ENCODE results near the gene JPT1.
"Not testable (repeated sequence)": the region's sequence is repeated elsewhere in the genome, so short reads cannot be mapped to it uniquely, and the experiment has no call there.

The JPT1 gene, protein sequence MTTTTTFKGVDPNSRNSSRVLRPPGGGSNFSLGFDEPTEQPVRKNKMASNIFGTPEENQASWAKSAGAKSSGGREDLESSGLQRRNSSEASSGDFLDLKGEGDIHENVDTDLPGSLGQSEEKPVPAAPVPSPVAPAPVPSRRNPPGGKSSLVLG

GRCh38 chr17:75154195-75155106 lies at the start of gene JPT1:
Gene JPT1 (minus strand): TSS chr17:75154512. CDS start chr17:75154397, 115 bp downstream.
- peak; percentile 89 for DNase-seq (ENCODE audit: low spot score)

- DNase-seq (ENCODE audit: low spot score) = no peak
These were observed 45.7 kb upstream of the JPT1 start for GRCh38 chr17:75199886-75200618.

- DNase-seq (ENCODE audit: low spot score) = no peak
These were observed 40.6 kb upstream of the JPT1 start for GRCh38 chr17:75194879-75195278.

- DNase-seq (ENCODE audit: low spot score) = no peak
These were observed 37.3 kb upstream of the JPT1 start for GRCh38 chr17:75191584-75191983.

- DNase-seq (ENCODE audit: low spot score) = no peak
These were observed 34.3 kb upstream of the JPT1 start for GRCh38 chr17:75188614-75189013.

GRCh38 chr17:75183999-75184884 lies 29.9 kb upstream of the JPT1 start:
- DNase-seq (ENCODE audit: low spot score) = no peak

DNA sequence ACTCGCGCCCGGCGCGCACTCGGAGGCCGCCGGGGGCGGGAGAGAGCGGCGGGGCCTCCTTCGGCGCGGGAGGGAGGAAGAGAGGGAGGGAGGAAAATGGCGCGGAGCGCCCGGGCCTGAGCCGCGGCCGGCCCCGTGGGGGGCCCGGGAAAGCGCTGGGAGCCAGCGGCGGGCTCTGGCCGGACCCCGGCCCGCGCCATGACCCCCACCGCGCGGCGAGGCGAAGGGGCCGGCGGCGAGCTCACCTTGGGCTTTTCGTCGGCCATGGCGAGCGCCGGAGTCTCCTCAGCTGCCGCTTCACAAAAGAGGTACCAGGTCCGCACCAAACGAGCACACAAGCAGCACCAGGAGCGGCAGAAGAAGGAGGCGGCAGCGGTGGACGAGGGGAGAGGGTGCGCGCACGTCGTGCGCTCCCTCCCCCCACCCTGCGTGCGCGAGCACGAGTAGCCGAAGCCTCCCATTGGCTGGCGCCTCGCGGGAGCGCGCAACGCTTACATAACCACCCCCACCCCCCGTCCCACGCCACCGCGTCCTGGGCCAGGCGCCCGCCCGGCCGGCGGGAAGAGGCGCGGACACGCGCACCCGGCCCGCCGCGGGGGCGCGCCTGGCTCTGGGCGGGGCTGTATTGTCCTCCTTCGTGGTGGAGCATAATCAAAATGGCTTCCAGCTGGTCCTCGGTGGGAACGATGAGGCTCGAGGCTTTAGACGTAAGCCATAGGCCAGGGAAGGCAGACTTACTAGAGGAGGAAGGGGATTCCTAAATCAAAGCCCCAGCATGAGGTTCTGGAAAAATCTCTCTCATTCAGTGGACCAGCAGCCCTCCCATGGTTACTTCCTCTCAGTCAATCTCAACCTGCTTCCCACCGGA lies 28.5 kb upstream of the JPT1 start, which contains the start of gene SUMO2:
Gene SUMO2, minus strand, starts transcription at position 391 of the 868 bp plus-strand sequence. Its CDS starts 125 bp downstream, at position 266.
- DNase-seq (ENCODE audit: low spot score) = peak; percentile 94

DNA sequence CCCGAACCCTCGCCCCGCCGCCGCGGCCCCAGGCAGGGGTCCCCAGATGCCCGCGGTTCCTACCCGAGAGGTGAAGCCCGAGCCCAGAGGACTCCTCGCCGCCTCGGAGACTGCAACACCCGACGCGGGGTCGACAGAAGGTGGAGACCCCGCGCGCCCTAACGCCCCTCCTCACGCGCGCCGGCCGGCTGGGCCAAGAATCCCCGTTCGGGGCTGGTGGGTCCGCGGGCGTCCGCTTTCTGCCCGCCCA lies 27.9 kb upstream of the JPT1 start:
- DNase-seq (ENCODE audit: low spot score) = no peak

- no peak for DNase-seq (ENCODE audit: low spot score)
These were observed 27.5 kb upstream of the JPT1 start for GRCh38 chr17:75181608-75182318.

- no peak for DNase-seq (ENCODE audit: low spot score)
These were observed 26.8 kb upstream of the JPT1 start for GRCh38 chr17:75181110-75181509.

- no peak for DNase-seq (ENCODE audit: low spot score)
These were observed 24.1 kb upstream of the JPT1 start for GRCh38 chr17:75178453-75178852.

GRCh38 chr17:75176625-75177024 lies 22.3 kb upstream of the JPT1 start:
- no peak for DNase-seq (ENCODE audit: low spot score)

- no peak for DNase-seq (ENCODE audit: low spot score)
These were observed 20.7 kb upstream of the JPT1 start for GRCh38 chr17:75174996-75175395.

DNA sequence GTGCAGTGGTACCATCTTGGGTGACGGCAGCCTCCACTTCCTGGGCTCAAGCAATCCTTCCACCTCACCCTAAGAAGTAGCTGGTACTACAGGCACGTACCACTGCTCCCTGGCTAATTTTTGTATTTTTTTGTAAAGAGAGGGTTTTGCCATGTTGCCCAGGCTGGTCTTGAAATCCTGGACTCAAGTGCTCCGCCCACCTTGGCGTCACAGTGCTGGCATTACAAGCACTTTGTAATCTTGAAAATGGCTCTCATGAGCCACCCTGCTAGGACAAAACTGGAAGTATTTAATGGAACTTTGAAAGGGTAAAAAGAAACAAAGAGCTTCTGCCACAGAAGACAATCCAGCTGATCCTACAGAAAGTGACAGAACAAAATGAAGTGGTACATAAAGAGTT lies 19.2 kb upstream of the JPT1 start:
- no peak for DNase-seq (ENCODE audit: low spot score)

- no peak for DNase-seq (ENCODE audit: low spot score)
These were observed 14.7 kb upstream of the JPT1 start for GRCh38 chr17:75168998-75169397.

GRCh38 chr17:75164606-75165005 lies 10.3 kb upstream of the JPT1 start:
- DNase-seq (ENCODE audit: low spot score) = not testable (repeated sequence)

- no peak for DNase-seq (ENCODE audit: low spot score)
These were observed 8.8 kb upstream of the JPT1 start for GRCh38 chr17:75163074-75163473.

DNA sequence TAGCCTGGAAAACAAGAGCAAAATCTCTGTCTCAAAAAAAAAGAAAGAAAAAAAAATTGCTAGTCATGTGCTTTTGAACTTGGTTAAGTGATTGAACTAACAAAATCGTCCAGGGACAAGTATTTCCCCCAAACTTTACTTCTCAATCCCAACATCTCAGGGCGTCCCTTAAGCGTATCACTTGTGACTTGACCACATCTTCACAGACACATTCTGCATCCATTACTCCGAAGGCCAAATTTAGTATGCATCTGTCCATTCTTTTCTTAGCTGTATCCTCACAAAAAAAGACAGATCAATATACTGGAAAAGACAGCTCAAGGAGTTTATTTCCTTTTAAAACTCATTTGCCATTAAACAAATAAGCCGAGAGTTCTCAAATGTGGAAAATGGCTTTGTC lies 5.9 kb upstream of the JPT1 start:
- DNase-seq (ENCODE audit: low spot score) = no peak

DNA sequence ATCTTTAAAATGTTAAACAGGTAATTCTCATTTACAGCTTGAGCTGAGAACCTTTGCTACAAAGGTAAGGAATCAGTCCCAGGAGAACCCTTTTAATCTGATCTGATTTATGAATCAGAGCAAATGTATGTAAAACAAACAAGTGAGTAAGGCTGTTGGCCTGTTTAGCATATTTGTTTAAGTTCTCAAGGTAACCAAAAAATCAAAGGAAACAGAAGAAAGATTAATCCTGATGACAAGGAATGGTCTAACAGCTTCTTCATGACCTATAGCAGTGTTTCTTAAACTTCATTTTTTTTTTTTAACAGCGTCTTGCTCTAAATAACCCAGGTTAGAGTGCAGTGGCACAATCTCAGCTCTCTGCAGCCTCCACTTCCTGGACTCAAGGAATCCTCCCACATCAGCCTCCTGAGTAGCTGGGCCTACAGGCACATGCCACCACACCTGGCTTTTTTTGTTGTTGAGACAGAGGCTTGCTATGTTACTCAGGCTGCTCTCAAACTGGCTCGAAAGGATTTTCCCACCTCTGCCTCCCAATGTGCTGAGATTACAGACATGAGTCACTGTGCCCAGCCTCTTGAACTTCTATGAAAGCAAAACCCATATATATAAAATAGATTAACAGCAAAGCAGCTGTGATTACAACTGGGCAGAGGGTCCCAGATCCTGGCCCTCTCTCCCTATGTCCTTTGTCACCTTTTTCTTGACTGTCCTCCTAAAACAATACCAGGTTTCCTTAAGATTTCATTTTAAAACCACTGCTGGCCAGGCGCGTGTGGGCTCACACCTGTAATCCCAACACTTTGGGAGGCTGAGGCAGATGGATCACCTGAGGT lies 5.1 kb upstream of the JPT1 start:
- no peak for DNase-seq (ENCODE audit: low spot score)
